ENCODE results near the gene AIG1. TPM values are rescaled to one million over a fixed set of nuclear protein-coding genes. Genes with fewer than 3 reads are reported as not detected.

Gene AIG1
- total and polyA plus RNA-seq, 2 of the 4 experiments (the other 2 are of a cell fraction) = 21.3 to 27.1 TPM

- in situ Hi-C loops (cut with MboI; ENCODE audit: low sequenced_read_pairs) = no loop called here
- no CpG with 5 or more reads among the region's 2 CpGs for WGBS, 2 experiments (ENCODE audit: extremely low coverage in 2 of 2, insufficient read length in 1 of 2)
- dilution Hi-C loops (cut with HindIII; ENCODE audit: low sequenced_read_pairs, unreplicated experiment) = no loop called here
- no peaks in the 10 kb centered on the region for H3K27me3 ChIP-seq (ENCODE audit: control insufficient read depth, insufficient read depth, low read length)
- ChIA-PET POLR2A (ENCODE audit: unreplicated experiment) (no interaction called here), CTCF (interaction anchor here (0.6 kb wide), 1 partner anchor 105 kb away, joined by 3 read pairs; no protein-coding TSS in a partner anchor)
- DNase-seq (no peak), ATAC-seq (ENCODE audit: low read depth) (no peak)
- H3K9ac ChIP-seq (ENCODE audit: low read depth, low read length) = no peak overlapping the region
- H3K14ac ChIP-seq (replicated peaks; ENCODE audit: low read depth, low read length) = no peak overlapping the region
- H3K4me3 ChIP-seq (ENCODE audit: insufficient read depth, low read depth, low read length) = no peak overlapping the region
- no peak overlapping the region for H2BK15ac ChIP-seq (ENCODE audit: low read depth, low read length)
- no peak overlapping the region for H4K91ac ChIP-seq (ENCODE audit: insufficient read depth, low read depth, low read length)
- H4K8ac ChIP-seq (ENCODE audit: low read depth in 2 of 2, low read length in 2 of 2) = no peak overlapping the region
- H3K9me3 ChIP-seq (ENCODE audit: control insufficient read depth, insufficient read depth, low read length) = no peaks in the 10 kb centered on the region
- H3K18ac ChIP-seq (ENCODE audit: low read depth, low read length) = no peak overlapping the region
- H3K23ac ChIP-seq (ENCODE audit: low read depth, low read length) = no peak overlapping the region
- TF ChIP-seq CHD1 (IDR thresholded peaks at IDR 0.05; ENCODE audit: low read depth, low read length) (no peak), MXI1 (IDR thresholded peaks at IDR 0.05; ENCODE audit: borderline replicate concordance, low read depth, low read length) (no peak), RAD21 (IDR thresholded peaks at IDR 0.05; ENCODE audit: low read length) (no peak), USF2 (IDR thresholded peaks at IDR 0.05; ENCODE audit: low read depth, low read length) (no peak), MAFK (IDR thresholded peaks at IDR 0.05; ENCODE audit: low read depth, low read length) (no peak), NFE2L2 (IDR thresholded peaks at IDR 0.05; ENCODE audit: low read depth, low read length) (no peak), RFX5 (IDR thresholded peaks at IDR 0.05; ENCODE audit: low read depth, low read length) (no peak), CTCF (conservative IDR thresholded peaks at IDR 0.05; ENCODE audit: low read depth, low read length) (no peak), FOS (IDR thresholded peaks at IDR 0.05; ENCODE audit: low read depth, low read length) (no peak)
- no TSS peak for BruUV-seq (replicated peaks)
- no peak overlapping the region for H2AK5ac ChIP-seq (ENCODE audit: low read depth, low read length)
- H4K5ac ChIP-seq (ENCODE audit: low read depth, low read length) = no peak overlapping the region
- H3K4ac ChIP-seq (ENCODE audit: low read depth, low read length) = no peak overlapping the region
- H4K20me1 ChIP-seq (ENCODE audit: insufficient read depth, low read length) = no peaks in the 10 kb centered on the region
- no peak overlapping the region for H2BK120ac ChIP-seq (ENCODE audit: low read depth, low read length)
- H2AK9ac ChIP-seq (replicated peaks; ENCODE audit: low read depth, low read length, poor library complexity) = no peak overlapping the region
- H2BK20ac ChIP-seq (ENCODE audit: low read depth, low read length) = no peak overlapping the region
- no peak overlapping the region for H2BK5ac ChIP-seq (ENCODE audit: low read depth, low read length, poor library complexity, severe bottlenecking)
- H2AFZ ChIP-seq (replicated peaks; ENCODE audit: low read length, poor library complexity) = no peak overlapping the region
- H3K4me1 ChIP-seq (ENCODE audit: control insufficient read depth, insufficient read depth, low read length) = peaks cover 4% of the 10 kb centered on the region
- intact Hi-C loops (cut with micrococcal nuclease) = no loop called here
- no peaks in the 10 kb centered on the region for H3K9me1 ChIP-seq (ENCODE audit: insufficient read depth, low read length)
- H3K79me1 ChIP-seq (ENCODE audit: low read depth in 1 of 2, low read length in 2 of 2) = no peaks in the 10 kb centered on the region
- no peak overlapping the region for H3K56ac ChIP-seq (ENCODE audit: extremely low read depth, insufficient read depth, low read length)
- H3K27ac ChIP-seq (ENCODE audit: insufficient read depth, low read length) = no peak overlapping the region
- no peaks in the 10 kb centered on the region for H3K36me3 ChIP-seq (ENCODE audit: control insufficient read depth, insufficient read depth, low read length)
- no peak overlapping the region for H3K4me2 ChIP-seq (ENCODE audit: low read depth, low read length)
These were observed 202.2 kb downstream of the AIG1 start for GRCh38 chr6:143262859-143263258.
